Measurements from ENCODE around the gene MYL12B.

Gene MYL12B

DNA sequence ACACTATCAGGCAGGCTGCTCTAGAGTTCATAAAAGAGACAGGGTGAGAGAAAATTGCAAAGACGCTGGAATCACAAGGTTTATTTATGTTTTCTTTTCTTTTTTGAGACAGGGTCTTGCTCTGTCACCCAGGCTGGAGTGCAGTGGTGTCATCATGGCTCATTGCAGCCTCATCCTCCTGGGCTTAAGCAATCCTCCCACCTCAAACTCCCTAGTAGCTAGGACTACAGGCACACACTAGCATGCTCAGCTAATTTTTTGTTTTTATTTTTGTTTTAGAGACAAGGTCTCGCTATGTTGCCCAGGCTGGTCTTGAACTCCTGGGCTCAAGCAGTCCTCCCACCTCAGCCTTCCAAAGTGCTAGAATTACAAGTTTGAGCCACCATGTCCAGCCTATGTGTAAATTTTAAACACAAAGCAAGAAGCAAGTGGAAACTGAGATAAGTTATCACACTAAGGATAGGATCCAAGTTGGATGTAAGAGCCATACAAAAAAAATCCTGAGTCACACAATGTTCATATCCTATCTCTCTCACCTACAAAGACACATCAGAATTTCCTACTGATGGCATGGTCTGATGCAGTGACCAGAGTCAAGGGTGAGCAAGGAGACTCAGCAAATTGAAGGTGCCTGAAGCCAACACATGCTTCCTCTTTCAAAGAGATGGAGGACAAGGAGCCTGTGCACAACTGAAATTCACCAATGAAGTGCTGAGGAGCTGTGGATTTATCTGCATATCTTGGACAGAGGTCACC, 31.4 kb downstream of the MYL12B start:
- no peak overlapping the region for H3K27ac ChIP-seq
- no peak for TF ChIP-seq ZFX (IDR thresholded peaks at IDR 0.05; ENCODE audit: borderline replicate concordance)
- TF ChIP-seq, protein P1, sequence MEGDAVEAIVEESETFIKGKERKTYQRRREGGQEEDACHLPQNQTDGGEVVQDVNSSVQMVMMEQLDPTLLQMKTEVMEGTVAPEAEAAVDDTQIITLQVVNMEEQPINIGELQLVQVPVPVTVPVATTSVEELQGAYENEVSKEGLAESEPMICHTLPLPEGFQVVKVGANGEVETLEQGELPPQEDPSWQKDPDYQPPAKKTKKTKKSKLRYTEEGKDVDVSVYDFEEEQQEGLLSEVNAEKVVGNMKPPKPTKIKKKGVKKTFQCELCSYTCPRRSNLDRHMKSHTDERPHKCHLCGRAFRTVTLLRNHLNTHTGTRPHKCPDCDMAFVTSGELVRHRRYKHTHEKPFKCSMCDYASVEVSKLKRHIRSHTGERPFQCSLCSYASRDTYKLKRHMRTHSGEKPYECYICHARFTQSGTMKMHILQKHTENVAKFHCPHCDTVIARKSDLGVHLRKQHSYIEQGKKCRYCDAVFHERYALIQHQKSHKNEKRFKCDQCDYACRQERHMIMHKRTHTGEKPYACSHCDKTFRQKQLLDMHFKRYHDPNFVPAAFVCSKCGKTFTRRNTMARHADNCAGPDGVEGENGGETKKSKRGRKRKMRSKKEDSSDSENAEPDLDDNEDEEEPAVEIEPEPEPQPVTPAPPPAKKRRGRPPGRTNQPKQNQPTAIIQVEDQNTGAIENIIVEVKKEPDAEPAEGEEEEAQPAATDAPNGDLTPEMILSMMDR (IDR thresholded peaks at IDR 0.05), result no peak

DNA sequence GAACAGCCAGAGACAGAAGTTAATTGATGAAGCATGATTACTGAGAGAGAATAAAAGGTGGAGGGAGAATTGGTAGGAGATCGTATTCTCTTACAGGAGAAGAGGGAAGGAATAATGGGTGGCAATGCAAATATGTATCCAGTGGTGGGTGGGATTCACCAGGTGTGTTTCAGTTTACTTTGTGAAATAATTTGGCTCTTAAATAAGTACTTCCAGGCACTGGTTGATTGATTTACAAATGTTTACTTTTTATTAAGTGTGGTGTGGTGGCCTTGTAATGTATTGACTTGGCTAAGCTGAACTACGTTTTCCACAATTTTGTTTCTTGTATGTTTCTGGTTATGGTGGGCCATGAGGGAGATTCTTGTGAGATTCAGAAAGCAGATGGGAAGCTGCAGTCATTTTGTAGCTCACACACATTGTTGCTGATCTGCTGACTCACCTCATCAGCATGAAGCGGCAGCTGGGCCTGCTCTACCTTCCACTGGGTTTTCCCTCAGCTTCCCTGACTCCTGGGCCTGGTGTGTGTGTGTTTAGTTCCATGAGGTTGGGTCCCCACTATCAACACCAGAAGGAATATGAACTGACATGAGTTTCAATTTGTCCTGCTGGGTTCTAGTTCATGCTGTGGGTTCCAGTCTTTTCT, 32.6 kb downstream of the MYL12B start:
- TF ChIP-seq, protein P1 (IDR thresholded peaks at IDR 0.05), result no peak
- TF ChIP-seq ZFX (IDR thresholded peaks at IDR 0.05; ENCODE audit: borderline replicate concordance), result no peak
- no peak overlapping the region for H3K27ac ChIP-seq

DNA sequence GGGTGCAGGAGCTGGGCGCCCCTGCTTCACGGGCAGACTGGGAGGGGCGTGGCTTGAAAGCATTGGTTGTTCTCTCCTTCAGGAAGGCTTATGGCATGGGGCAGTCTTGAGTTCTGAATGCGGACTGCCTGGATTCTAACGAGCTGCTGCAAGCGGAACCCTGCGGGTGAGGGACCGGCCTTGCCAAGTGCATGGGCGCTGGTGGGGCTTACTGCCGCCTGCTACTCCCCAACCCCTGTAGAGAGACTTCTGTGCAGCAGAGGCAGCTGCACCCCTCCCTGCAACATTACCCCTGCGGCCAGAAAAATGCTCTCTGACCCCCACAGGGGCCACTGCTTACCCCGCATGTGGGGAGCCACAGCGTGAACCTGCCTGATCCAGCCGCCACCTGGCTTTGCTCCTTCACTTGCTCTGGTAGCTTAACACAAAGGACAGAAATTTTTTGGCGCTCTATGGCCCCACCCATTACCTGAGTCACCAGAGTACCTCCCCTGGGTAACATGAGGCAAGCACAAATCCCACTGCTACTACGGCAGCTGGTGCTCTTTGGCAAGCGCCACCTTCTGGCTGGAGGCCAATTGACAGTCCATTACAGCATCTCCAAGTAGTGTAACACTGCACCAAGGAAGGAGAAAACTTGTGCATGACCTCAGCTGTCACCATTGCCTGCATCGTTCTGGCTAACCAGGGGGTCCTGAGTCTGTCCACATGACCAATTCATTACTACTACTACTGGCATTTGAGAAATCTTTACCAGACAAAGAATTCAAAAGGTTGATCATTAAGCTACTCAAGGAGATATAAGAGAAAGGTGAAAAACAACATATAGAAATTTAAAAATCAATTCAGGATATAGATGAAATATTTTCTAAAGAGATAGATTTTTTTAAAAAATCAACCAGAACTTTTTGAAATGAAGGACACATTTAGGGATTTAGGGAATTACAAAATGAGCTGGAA, 35.4 kb downstream of the MYL12B start:
- TF ChIP-seq, protein P1 (IDR thresholded peaks at IDR 0.05), result peak; percentile 96
- TF ChIP-seq ZFX (IDR thresholded peaks at IDR 0.05; ENCODE audit: borderline replicate concordance), result no peak
- H3K27ac ChIP-seq, result peak overlapping the region; percentile 62

DNA sequence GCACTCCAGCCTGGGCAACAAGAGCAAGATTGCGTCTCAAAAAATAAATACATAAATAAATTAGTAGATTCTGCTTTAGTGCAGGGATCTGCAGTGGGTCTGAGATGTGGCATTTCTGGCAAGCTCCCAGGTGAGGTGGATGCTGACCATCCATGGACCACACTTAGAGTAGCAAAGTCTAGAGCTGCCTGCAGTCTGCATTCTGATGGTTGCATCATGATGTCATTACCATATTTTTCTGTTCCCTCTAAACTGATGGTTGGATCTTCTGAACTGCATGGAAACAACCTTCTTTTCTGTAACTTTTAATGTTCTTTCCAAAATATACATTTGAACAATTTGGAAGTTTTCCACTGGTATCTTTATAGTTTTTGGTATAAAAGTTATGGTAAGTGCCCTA, 42.9 kb downstream of the MYL12B start:
- TF ChIP-seq ZFX (IDR thresholded peaks at IDR 0.05; ENCODE audit: borderline replicate concordance), result no peak
- TF ChIP-seq, protein P1 (IDR thresholded peaks at IDR 0.05), result no peak
- H3K27ac ChIP-seq, result no peak overlapping the region

DNA sequence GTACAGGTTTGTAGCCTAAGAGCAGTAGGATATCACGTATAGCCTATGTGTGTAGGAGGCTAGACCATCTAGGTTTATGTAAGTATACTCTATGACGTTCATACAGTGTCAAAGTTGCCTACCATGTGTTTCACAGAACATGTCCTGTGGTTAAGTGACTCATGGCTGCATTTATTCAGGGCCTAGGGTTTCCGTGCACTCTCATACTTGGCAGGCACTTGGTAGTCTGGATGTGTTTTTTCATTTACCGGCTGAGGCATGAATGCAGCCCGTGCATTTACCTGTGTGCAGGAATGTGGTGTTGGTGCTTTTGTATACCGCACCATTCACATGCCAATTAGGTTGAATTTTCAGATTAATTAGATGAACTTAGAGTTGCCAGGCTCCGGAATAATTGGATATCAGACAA, 43.4 kb downstream of the MYL12B start:
- H3K27ac ChIP-seq, result no peak overlapping the region
- no peak for TF ChIP-seq ZFX (IDR thresholded peaks at IDR 0.05; ENCODE audit: borderline replicate concordance)
- TF ChIP-seq, protein P1 (IDR thresholded peaks at IDR 0.05), result no peak

DNA sequence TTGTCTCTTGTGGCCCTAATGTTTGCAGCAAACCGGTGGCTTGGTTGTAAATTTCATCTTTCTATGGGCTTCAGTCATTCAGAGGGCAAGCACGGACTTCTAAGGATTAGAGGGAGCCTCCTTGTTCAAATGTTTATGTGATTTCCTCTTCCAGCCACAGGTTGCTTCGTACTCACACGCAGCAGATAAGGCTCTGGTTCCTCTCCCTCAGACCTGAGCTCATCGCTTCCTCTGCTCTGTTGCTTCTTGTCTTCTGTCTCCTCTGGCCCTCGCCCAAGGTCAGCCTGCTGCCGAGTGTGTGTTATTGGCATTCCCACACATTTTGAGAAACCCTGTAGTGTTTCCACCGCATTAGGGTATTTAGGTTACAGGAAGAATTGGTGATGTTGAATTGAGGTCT, 44.0 kb downstream of the MYL12B start:
- H3K27ac ChIP-seq, result no peak overlapping the region
- TF ChIP-seq, protein P1 (IDR thresholded peaks at IDR 0.05), result no peak
- no peak for TF ChIP-seq ZFX (IDR thresholded peaks at IDR 0.05; ENCODE audit: borderline replicate concordance)

All from 22Rv1 (cell line).